Bronchial epithelial cell (primary cell): ENCODE data around the gene APOL3. TPM values are rescaled to one million over a fixed set of nuclear protein-coding genes. Genes with fewer than 3 reads are reported as not detected.
A peak's percentile ranks its signal among the peaks of the same experiment; 100 is the strongest.
"Not testable (repeated sequence)": the region's sequence is repeated elsewhere in the genome, so short reads cannot be mapped to it uniquely, and the experiment has no call there.

Experiments used
- DNase-seq: peaks from one replicate; pipeline ENCODE4 v3.0.0-alpha.2; 2010; ENCODE audit warnings: low read depth
- FAIRE-seq: peaks from 2 replicates; lab custom pipeline; 2011; peaks lifted over from hg19 to GRCh38; lab: Jason Lieb, UNC
- H3K27me3 ChIP-seq: 2 replicates; pipeline ENCODE4 v1.5.1; 2011; ENCODE audit warnings: low read length; ENCODE audit not compliant: control insufficient read depth, insufficient read depth
- H3K36me3 ChIP-seq: 2 replicates; pipeline ENCODE4 v1.5.1; 2011; ENCODE audit warnings: low read length; ENCODE audit not compliant: control insufficient read depth, insufficient read depth
- H3K4me3 ChIP-seq: 2 replicates; pipeline ENCODE4 v1.5.1; 2011; ENCODE audit warnings: mild to moderate bottlenecking, low read depth, low read length, control low read depth
- CTCF ChIP-seq: IDR thresholded peaks from 2 replicates; pipeline ENCODE4 v1.5.1; 2011; ENCODE audit warnings: mild to moderate bottlenecking, moderate library complexity, low read length, control low read depth, inconsistent platforms; ENCODE audit not compliant: insufficient read depth, severe bottlenecking
- total RNA-seq: library from RNA; depleted of rRNA; stranded (reverse); fragments of >200 nt; gene quantifications from 2 replicates; pipeline ENCODE4 v1.2.1, GENCODE V29; 2014

The APOL3 gene
- total RNA-seq, 1 donor from 2014 or later: not detected

DNA sequence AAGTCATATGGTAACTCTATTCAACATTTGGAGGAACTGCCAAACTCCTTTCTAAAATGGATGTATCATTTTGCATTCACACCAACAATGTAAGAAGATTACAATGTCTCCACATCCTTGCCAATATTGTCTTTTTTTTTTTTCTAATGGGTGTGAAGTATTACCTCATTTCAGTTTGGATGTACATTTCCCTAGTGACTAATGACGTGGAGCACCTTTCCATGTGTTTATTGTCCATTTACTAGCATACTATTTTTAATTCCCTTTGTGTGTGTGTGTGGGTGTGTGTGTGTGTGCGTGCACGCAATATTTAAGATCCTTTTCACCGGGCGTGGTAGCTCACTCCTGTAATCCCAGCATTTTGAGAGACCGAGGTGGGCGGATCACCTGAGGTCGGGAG lies 62.7 kb downstream of the APOL3 start:
- Histone ChIP-seq H3K4me3 (no peak overlapping the region), H3K27me3 (no peaks in the 10 kb centered on the region), H3K36me3 (no peaks in the 10 kb centered on the region)
- DNase-seq: peak; percentile 38
- TF ChIP-seq CTCF: no peak
- no peak for FAIRE-seq

DNA sequence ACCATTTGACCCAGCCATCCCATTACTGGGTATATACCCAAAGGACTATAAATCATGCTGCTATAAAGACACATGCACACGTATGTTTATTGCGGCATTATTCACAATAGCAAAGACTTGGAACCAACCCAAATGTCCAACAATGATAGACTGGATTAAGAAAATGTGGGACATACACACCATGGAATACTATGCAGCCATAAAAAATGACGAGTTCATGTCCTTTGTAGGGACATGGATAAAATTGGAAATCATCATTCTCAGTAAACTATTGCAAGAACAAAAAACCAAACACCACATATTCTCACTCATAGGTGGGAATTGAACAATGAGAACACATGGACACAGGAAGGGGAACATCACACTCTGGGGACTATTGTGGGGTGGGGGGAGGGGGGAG lies 69.8 kb downstream of the APOL3 start:
- DNase-seq, H3K36me3 ChIP-seq, H3K4me3 ChIP-seq, FAIRE-seq, H3K27me3 ChIP-seq: not testable (repeated sequence)

Other genes starting within 250 kb of the APOL3 start
- gene RBFOX2, start 131.9 kb downstream of the APOL3 start, total RNA-seq: 69.5 and 101 TPM in 2 replicates
- under 0.01 and 0.77 TPM in 2 replicates for gene APOL4, start 41.1 kb upstream of the APOL3 start, total RNA-seq
- gene APOL2, start 78.8 kb upstream of the APOL3 start, total RNA-seq: 7.1 and 13.4 TPM in 2 replicates
- gene APOL1, start 92.4 kb upstream of the APOL3 start, total RNA-seq: 1.8 and 3.1 TPM in 2 replicates
- 378 and 611 TPM in 2 replicates for gene MYH9, start 227.2 kb upstream of the APOL3 start, total RNA-seq